ENCODE results near the gene SELENOW. TPM values are rescaled to one million over a fixed set of nuclear protein-coding genes. Genes with fewer than 3 reads are reported as not detected.

Gene SELENOW
- polyA plus RNA-seq, 3 donors = 103 to 204 (median 171) TPM

DNA sequence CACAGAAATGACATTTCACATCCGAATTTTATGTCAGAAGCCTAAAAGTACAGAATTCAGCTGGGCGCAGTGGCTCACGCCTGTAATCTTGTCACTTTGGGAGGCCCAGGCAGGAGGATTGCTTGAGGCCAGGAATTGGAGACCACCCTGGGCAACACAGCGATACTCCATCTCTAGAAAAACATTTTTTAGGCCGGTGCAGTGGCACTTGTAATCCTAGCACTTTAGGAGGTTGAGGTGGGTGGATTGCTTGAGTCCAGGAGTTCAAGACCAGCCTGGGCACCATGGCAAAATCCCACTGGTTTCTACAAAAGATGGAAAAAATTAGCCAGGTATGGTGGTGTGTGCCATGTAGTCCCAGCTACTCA is 17.9 kb upstream of the SELENOW start:
- 80% methylated on average over 5 of the region's 5 CpGs for WGBS (ENCODE audit: insufficient coverage)
- Mint-ChIP-seq H3K9me3 (peaks cover 0 to 8% (median 4%) of the 10 kb centered on the region in 7 donors), H3K36me3 (peaks cover 36 to 47% of the 10 kb centered on the region in 2 donors), H3K27me3 (ENCODE audit: low read depth in 3 of 3) (peaks cover 0 to 1% (median 0%) of the 10 kb centered on the region in 3 donors), H3K4me1 (no peaks in the 10 kb centered on the region), H3K27ac (no peak overlapping the region), H3K4me3 (no peak overlapping the region)
- no peak overlapping the region for H2AFZ ChIP-seq (ENCODE audit: insufficient read depth, low read depth, low read length, poor library complexity, severe bottlenecking)
- no peak overlapping the region for H3K4me2 ChIP-seq (replicated peaks; ENCODE audit: extremely low read depth, low read length, poor library complexity, severe bottlenecking)
- H3K4me1 ChIP-seq (ENCODE audit: control insufficient read depth in 1 of 2, insufficient read depth in 2 of 2, low read length in 2 of 2) = no peaks in the 10 kb centered on the region
- peaks cover 28 to 37% of the 10 kb centered on the region in 2 donors for H3K36me3 ChIP-seq (replicated peaks in 1 of 2; ENCODE audit: control insufficient read depth in 1 of 2, insufficient read depth in 2 of 2, low read length in 2 of 2)
- H3K4me3 ChIP-seq (replicated peaks in 1 of 3; ENCODE audit: low read depth in 2 of 3, low read length in 3 of 3) = no peak overlapping the region
- intact Hi-C loops (cut with micrococcal nuclease) = no loop called here
- TF ChIP-seq, protein P1, sequence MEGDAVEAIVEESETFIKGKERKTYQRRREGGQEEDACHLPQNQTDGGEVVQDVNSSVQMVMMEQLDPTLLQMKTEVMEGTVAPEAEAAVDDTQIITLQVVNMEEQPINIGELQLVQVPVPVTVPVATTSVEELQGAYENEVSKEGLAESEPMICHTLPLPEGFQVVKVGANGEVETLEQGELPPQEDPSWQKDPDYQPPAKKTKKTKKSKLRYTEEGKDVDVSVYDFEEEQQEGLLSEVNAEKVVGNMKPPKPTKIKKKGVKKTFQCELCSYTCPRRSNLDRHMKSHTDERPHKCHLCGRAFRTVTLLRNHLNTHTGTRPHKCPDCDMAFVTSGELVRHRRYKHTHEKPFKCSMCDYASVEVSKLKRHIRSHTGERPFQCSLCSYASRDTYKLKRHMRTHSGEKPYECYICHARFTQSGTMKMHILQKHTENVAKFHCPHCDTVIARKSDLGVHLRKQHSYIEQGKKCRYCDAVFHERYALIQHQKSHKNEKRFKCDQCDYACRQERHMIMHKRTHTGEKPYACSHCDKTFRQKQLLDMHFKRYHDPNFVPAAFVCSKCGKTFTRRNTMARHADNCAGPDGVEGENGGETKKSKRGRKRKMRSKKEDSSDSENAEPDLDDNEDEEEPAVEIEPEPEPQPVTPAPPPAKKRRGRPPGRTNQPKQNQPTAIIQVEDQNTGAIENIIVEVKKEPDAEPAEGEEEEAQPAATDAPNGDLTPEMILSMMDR (IDR thresholded peaks at IDR 0.05) = no peak
- no peak for DNase-seq
- H4K20me1 ChIP-seq (ENCODE audit: insufficient read depth, low read length) = peaks cover 5% of the 10 kb centered on the region
- H3K79me2 ChIP-seq (ENCODE audit: insufficient read depth, low read length) = no peaks in the 10 kb centered on the region
- no peaks in the 10 kb centered on the region for H3K9me3 ChIP-seq (replicated peaks in 1 of 2; ENCODE audit: control insufficient read depth in 1 of 2, insufficient read depth in 1 of 2, low read length in 2 of 2)
- H3K9ac ChIP-seq (ENCODE audit: insufficient read depth, low read length, poor library complexity, severe bottlenecking) = no peak overlapping the region
- no peak overlapping the region for H3K27ac ChIP-seq (ENCODE audit: low read depth in 1 of 2, low read length in 2 of 2)
- H3K27me3 ChIP-seq (ENCODE audit: control insufficient read depth in 2 of 2, insufficient read depth in 2 of 2, low read length in 2 of 2) = no peaks in the 10 kb centered on the region

DNA sequence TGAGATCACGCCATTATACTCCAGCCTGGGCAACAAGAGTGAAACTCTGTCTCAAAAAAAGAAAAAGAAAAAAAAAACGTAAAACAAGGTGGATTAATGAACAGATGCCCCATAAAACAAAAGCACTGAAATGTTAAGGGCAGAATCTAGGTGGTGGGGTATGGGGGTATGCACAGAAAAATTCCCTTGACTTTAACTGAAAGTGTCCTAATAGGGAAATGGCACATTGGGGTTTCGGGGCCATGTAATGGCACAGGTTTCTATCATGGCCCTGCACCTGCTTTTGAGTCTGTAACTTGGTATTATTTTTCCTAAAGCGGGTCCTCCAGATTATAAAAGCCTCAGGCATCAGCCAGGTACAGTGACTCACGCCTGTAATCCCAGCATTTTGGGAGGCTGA is 16.9 kb upstream of the SELENOW start:
- peaks cover 0 to 1% (median 0%) of the 10 kb centered on the region in 3 donors for H3K27me3 Mint-ChIP-seq (ENCODE audit: low read depth in 3 of 3)
- Histone ChIP-seq H3K9ac (ENCODE audit: insufficient read depth, low read length, poor library complexity, severe bottlenecking) (no peak overlapping the region), H2AFZ (ENCODE audit: insufficient read depth, low read depth, low read length, poor library complexity, severe bottlenecking) (no peak overlapping the region), H3K4me2 (replicated peaks; ENCODE audit: extremely low read depth, low read length, poor library complexity, severe bottlenecking) (no peak overlapping the region), H4K20me1 (ENCODE audit: insufficient read depth, low read length) (no peaks in the 10 kb centered on the region), H3K9me3 (replicated peaks in 1 of 2; ENCODE audit: control insufficient read depth in 1 of 2, insufficient read depth in 1 of 2, low read length in 2 of 2) (no peaks in the 10 kb centered on the region), H3K36me3 (replicated peaks in 1 of 2; ENCODE audit: control insufficient read depth in 1 of 2, insufficient read depth in 2 of 2, low read length in 2 of 2) (peaks cover 19 to 27% of the 10 kb centered on the region in 2 donors), H3K79me2 (ENCODE audit: insufficient read depth, low read length) (no peaks in the 10 kb centered on the region), H3K4me1 (ENCODE audit: control insufficient read depth in 1 of 2, insufficient read depth in 2 of 2, low read length in 2 of 2) (no peaks in the 10 kb centered on the region), H3K4me3 (replicated peaks in 1 of 3; ENCODE audit: low read depth in 2 of 3, low read length in 3 of 3) (no peak overlapping the region), H3K27me3 (ENCODE audit: control insufficient read depth in 2 of 2, insufficient read depth in 2 of 2, low read length in 2 of 2) (no peaks in the 10 kb centered on the region), H3K27ac (ENCODE audit: low read depth in 1 of 2, low read length in 2 of 2) (no peak overlapping the region)
- peaks cover 0 to 8% (median 4%) of the 10 kb centered on the region in 7 donors for H3K9me3 Mint-ChIP-seq
- H3K4me3 Mint-ChIP-seq = no peak overlapping the region
- no peaks in the 10 kb centered on the region for H3K4me1 Mint-ChIP-seq
- DNase-seq = no peak
- TF ChIP-seq, protein P1 (IDR thresholded peaks at IDR 0.05) = no peak
- H3K36me3 Mint-ChIP-seq = peaks cover 29 to 38% of the 10 kb centered on the region in 2 donors
- no peak overlapping the region for H3K27ac Mint-ChIP-seq
- WGBS (ENCODE audit: insufficient coverage) = 90% methylated on average over 2 of the region's 5 CpGs
- intact Hi-C loops (cut with micrococcal nuclease) = no loop called here
